ENCODE results near the gene C14orf132.

GRCh38 chr14:96120392-96120791 is 81.2 kb downstream of the C14orf132 start:
- TF ChIP-seq, protein P1, sequence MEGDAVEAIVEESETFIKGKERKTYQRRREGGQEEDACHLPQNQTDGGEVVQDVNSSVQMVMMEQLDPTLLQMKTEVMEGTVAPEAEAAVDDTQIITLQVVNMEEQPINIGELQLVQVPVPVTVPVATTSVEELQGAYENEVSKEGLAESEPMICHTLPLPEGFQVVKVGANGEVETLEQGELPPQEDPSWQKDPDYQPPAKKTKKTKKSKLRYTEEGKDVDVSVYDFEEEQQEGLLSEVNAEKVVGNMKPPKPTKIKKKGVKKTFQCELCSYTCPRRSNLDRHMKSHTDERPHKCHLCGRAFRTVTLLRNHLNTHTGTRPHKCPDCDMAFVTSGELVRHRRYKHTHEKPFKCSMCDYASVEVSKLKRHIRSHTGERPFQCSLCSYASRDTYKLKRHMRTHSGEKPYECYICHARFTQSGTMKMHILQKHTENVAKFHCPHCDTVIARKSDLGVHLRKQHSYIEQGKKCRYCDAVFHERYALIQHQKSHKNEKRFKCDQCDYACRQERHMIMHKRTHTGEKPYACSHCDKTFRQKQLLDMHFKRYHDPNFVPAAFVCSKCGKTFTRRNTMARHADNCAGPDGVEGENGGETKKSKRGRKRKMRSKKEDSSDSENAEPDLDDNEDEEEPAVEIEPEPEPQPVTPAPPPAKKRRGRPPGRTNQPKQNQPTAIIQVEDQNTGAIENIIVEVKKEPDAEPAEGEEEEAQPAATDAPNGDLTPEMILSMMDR (conservative IDR thresholded peaks at IDR 0.05 in 1 of 2, IDR thresholded peaks at IDR 0.05 in 1 of 2; ENCODE audit: low read depth in 1 of 2, low read length in 2 of 2), result no peak
- TF ChIP-seq EZH2 (IDR thresholded peaks at IDR 0.05; ENCODE audit: low read length, missing control alignments), result no peak
